A549 (cell line): ENCODE data around the gene SLC6A16. TPM values are rescaled to one million over a fixed set of nuclear protein-coding genes. Genes with fewer than 3 reads are reported as not detected.
"Not testable (repeated sequence)": the region's sequence is repeated elsewhere in the genome, so short reads cannot be mapped to it uniquely, and the experiment has no call there.

ENCODE experiments used
- ATAC-seq, 2 experiments: fragments of 200-7000 bp in 1 of 2; fragments of >200 bp in 1 of 2; cut with Nextera tagmentation in 1 of 2; cut with Tn5 transposase in 1 of 2; 3 replicates each; pipeline versions ENCODE4 v1.8.0 to v1.9.1; 2018 to 2020; ENCODE audit warnings: mild to moderate bottlenecking in 1 of 2, moderate library complexity in 1 of 2
- CTCF ChIA-PET: fragments of 300-600 bp; sonication (Branson Sonifier 250); formaldehyde crosslinking; extraction: SDS; loops from one replicate; lab custom pipeline; 2021; ENCODE audit warnings: antibody characterized with exemption, inconsistent platforms; lab: Yijun Ruan, JAX
- POLR2A ChIA-PET: fragments of 350-600 bp; formaldehyde crosslinking; extraction: SDS; loops from one replicate; lab custom pipeline; 2021; ENCODE audit warnings: antibody characterized with exemption, inconsistent platforms; lab: Yijun Ruan, JAX
- DNase-seq, 2 experiments: peaks; one replicate each; pipeline versions ENCODE4 v3.0.0 to v3.0.0-alpha.2; 2011 to 2016; ENCODE audit warnings: low read depth in 1 of 2, low spot score in 1 of 2
- FAIRE-seq: peaks from 2 replicates; lab custom pipeline; 2011; peaks lifted over from hg19 to GRCh38; lab: Jason Lieb, UNC
- H3K27ac ChIP-seq, 2 experiments: fragments of >200 bp; sonication (Bioruptor Twin); formaldehyde crosslinking; 3 replicates each; pipeline ENCODE4 v1.5.1; 2016 to 2017
- H3K4me1 ChIP-seq: fragments of >200 bp; sonication (Bioruptor Twin); formaldehyde crosslinking; 3 replicates; pipeline ENCODE4 v1.6.1; 2016
- H3K4me2 ChIP-seq: fragments of >200 bp; sonication (Bioruptor Twin); formaldehyde crosslinking; 3 replicates; pipeline ENCODE4 v1.6.1; 2016
- H3K4me3 ChIP-seq: fragments of >200 bp; sonication (Bioruptor Twin); formaldehyde crosslinking; 3 replicates; pipeline ENCODE4 v1.5.1; 2016
- H3K9me3 ChIP-seq: fragments of >200 bp; sonication (Bioruptor Twin); formaldehyde crosslinking; 3 replicates; pipeline ENCODE4 v1.6.1; 2016
- CBX8 ChIP-seq: fragments of 200-600 bp; sonication (generic); IDR thresholded peaks from 2 replicates; pipeline ENCODE4 v1.6.1; 2016
- CEBPB ChIP-seq, 2 experiments: fragments of >200 bp in 1 of 2; sonication (Bioruptor Twin) in 1 of 2; formaldehyde crosslinking in 1 of 2; IDR thresholded peaks; 2 replicates each; pipeline ENCODE4 v1.6.1; 2012 to 2016
- CHD4 ChIP-seq: fragments of 200-600 bp; sonication (generic); IDR thresholded peaks from 2 replicates; pipeline ENCODE4 v1.6.1; 2016; ENCODE audit warnings: antibody characterized with exemption, mild to moderate bottlenecking, borderline replicate concordance
- EHMT2 ChIP-seq: fragments of 200-600 bp; sonication (generic); IDR thresholded peaks from 2 replicates; pipeline ENCODE4 v1.6.1; 2016; ENCODE audit warnings: antibody characterized with exemption, low read depth, mild to moderate bottlenecking, moderate library complexity
- EP300 ChIP-seq, 2 experiments: fragments of >200 bp; sonication (Bioruptor Twin); formaldehyde crosslinking; IDR thresholded peaks; 2 replicates in 1 of 2; 3 replicates in 1 of 2; pipeline ENCODE4 v1.6.1; 2016 to 2017
- ESRRA ChIP-seq: fragments of 150-350 bp; IDR thresholded peaks from 2 replicates; pipeline ENCODE4 v1.6.1; 2014; ENCODE audit warnings: mild to moderate bottlenecking, low read length, borderline replicate concordance
- GATA3 ChIP-seq: IDR thresholded peaks from 2 replicates; pipeline ENCODE4 v1.6.1; 2012; ENCODE audit warnings: borderline replicate concordance
- HDAC2 ChIP-seq: fragments of 200-600 bp; sonication (generic); IDR thresholded peaks from 2 replicates; pipeline ENCODE4 v1.6.1; 2016
- HEYL ChIP-seq: fragments of 250-450 bp; sonication (Bioruptor Pico); IDR thresholded peaks from 2 replicates; pipeline ENCODE4 v1.8.0; 2021; ENCODE audit warnings: mild to moderate bottlenecking, moderate library complexity
- JUN ChIP-seq, 2 experiments: fragments of >200 bp; sonication (Bioruptor Twin); formaldehyde crosslinking; IDR thresholded peaks; 2 replicates in 1 of 2; 3 replicates in 1 of 2; pipeline ENCODE4 v1.6.1; 2016 to 2017
- KDM1A ChIP-seq: fragments of 200-600 bp; sonication (generic); IDR thresholded peaks from 2 replicates; pipeline ENCODE4 v1.6.1; 2016; ENCODE audit warnings: low read depth, mild to moderate bottlenecking
- NFE2L2 ChIP-seq: fragments of 150-350 bp; conservative IDR thresholded peaks from 2 replicates; pipeline ENCODE4 v1.6.1; 2014; ENCODE audit warnings: low read length
- NPAS2 ChIP-seq: fragments of 250-450 bp; sonication (Bioruptor Pico); IDR thresholded peaks from 2 replicates; pipeline ENCODE4 v1.8.0; 2022; ENCODE audit warnings: mild to moderate bottlenecking, moderate library complexity, borderline replicate concordance
- POLR2AphosphoS2 ChIP-seq: conservative IDR thresholded peaks from 2 replicates; pipeline ENCODE4 v1.6.1; 2012; ENCODE audit warnings: low read length, improper control_type of control experiment, inconsistent platforms
- RAD21 ChIP-seq, 2 experiments: fragments of >200 bp in 1 of 2; sonication (Bioruptor Twin) in 1 of 2; formaldehyde crosslinking in 1 of 2; IDR thresholded peaks in 1 of 2; conservative IDR thresholded peaks in 1 of 2; 2 replicates in 1 of 2; 3 replicates in 1 of 2; pipeline ENCODE4 v1.6.1; 2012 to 2018; ENCODE audit warnings: inconsistent platforms in 1 of 2
- RARB ChIP-seq: fragments of 250-450 bp; sonication (Bioruptor Pico); IDR thresholded peaks from 2 replicates; pipeline ENCODE4 v1.8.0; 2021; ENCODE audit warnings: mild to moderate bottlenecking, moderate library complexity
- RCOR1 ChIP-seq: fragments of 150-350 bp; IDR thresholded peaks from 2 replicates; pipeline ENCODE4 v1.6.1; 2014; ENCODE audit warnings: antibody characterized with exemption, low read length, low read depth
- SMC3 ChIP-seq: fragments of >200 bp; sonication (Bioruptor Twin); formaldehyde crosslinking; IDR thresholded peaks from 3 replicates; pipeline ENCODE4 v1.6.1; 2018; ENCODE audit warnings: inconsistent platforms
- TFCP2L1 ChIP-seq: fragments of 250-450 bp; sonication (Bioruptor Pico); IDR thresholded peaks from 2 replicates; pipeline ENCODE4 v1.5.0; 2021; ENCODE audit warnings: mild to moderate bottlenecking
- TP53 ChIP-seq: fragments of 250-450 bp; sonication (Bioruptor Pico); IDR thresholded peaks from 2 replicates; pipeline ENCODE4 v1.5.0; 2021; ENCODE audit warnings: mild to moderate bottlenecking, moderate library complexity
- ZC3H11A ChIP-seq: fragments of 450-650 bp; IDR thresholded peaks from 2 replicates; pipeline ENCODE4 v1.6.1; 2014; ENCODE audit warnings: antibody characterized with exemption, mild to moderate bottlenecking
- WGBS: methylation state at CpG from one replicate; pipeline ENCODE4 v1.1.6; 2017; ENCODE audit errors: missing lambda C conversion rate; 5-methylcytosine and 5-hydroxymethylcytosine counted together
- polyA plus RNA-seq, 4 experiments: library from polyadenylated mRNA; depleted of rRNA in 3 of 4; stranded (reverse); fragments of >200 nt; fragmentation: RNase III in 1 of 4; extraction: RNeasy Plus Mini Kit Qiagen cat#74134 plus additional on column Dnase treatment in 1 of 4; gene quantifications; 2 replicates in 3 of 4; 3 replicates in 1 of 4; pipeline ENCODE4 v1.2.3, GENCODE V29; 2011 to 2017
- TF ChIP-seq, protein P1 (sequence below): IDR thresholded peaks from 2 replicates; pipeline ENCODE4 v1.6.1; 2012; ENCODE audit warnings: low read depth, borderline replicate concordance
- TF ChIP-seq, protein P2 (sequence below): fragments of >200 bp; sonication (Bioruptor Twin); formaldehyde crosslinking; IDR thresholded peaks from 3 replicates; pipeline ENCODE4 v1.5.1; 2016
- TF ChIP-seq, protein P3 (sequence below): IDR thresholded peaks from 2 replicates; pipeline ENCODE4 v1.6.1; 2012

The SLC6A16 gene
- polyA plus RNA-seq, 2 of the 4 experiments (the other 2 are of a cell fraction) = 3.2 to 5.9 TPM

GRCh38 chr19:49309087-49309486 is 15.9 kb downstream of the SLC6A16 start:
- ChIA-PET CTCF (interaction anchor here (0.7 kb wide), 1 partner anchor 83 kb away, joined by 3 read pairs; no protein-coding TSS in a partner anchor), POLR2A (no interaction called here)
- peak in 1 of 2 experiments; percentile 47; a peak in 2 of 6 replicates for ATAC-seq
- Histone ChIP-seq H3K4me1 (no peaks in the 10 kb centered on the region), H3K4me3 (no peak overlapping the region), H3K27ac (no peak overlapping the region), H3K9me3 (no peaks in the 10 kb centered on the region), H3K4me2 (no peak overlapping the region)
- FAIRE-seq = no peak
- TF ChIP-seq, protein P1, sequence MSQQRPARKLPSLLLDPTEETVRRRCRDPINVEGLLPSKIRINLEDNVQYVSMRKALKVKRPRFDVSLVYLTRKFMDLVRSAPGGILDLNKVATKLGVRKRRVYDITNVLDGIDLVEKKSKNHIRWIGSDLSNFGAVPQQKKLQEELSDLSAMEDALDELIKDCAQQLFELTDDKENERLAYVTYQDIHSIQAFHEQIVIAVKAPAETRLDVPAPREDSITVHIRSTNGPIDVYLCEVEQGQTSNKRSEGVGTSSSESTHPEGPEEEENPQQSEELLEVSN = no peak
- no peak for TF ChIP-seq RCOR1
- TF ChIP-seq EHMT2 = no peak
- no peak for TF ChIP-seq CEBPB (IDR thresholded peaks at IDR 0.05)
- TF ChIP-seq JUN (IDR thresholded peaks at IDR 0.05) = no peak
- TF ChIP-seq ESRRA = no peak
- no peak for TF ChIP-seq KDM1A
- TF ChIP-seq TFCP2L1 (CRISPR knock-in tag) = no peak
- TF ChIP-seq NPAS2 (CRISPR knock-in tag) = no peak
- no peak for TF ChIP-seq POLR2AphosphoS2
- TF ChIP-seq HEYL (CRISPR knock-in tag) = no peak
- no peak for TF ChIP-seq CBX8
- no peak for TF ChIP-seq NFE2L2
- no peak for DNase-seq
- 83% methylated on average over 6 of the region's 6 CpGs for WGBS

DNA sequence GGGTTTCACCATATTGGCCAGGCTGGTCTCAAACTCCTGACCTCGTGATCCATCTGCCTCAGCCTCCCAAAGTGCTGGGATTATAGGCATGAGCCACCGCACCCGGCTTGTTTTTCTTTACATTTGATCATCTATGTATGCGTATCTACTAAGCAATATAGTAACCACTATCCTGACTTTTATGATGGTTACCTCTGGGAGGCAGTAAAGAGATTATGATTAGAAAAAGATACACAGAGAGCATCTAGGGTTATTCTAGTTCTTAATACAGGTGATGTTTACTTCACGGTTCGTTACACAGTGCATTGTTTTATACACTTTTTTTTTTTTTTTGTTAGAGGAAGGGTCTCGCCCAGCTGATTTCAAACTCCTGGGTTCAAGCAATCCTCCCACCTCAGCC is 18.3 kb downstream of the SLC6A16 start:
- H3K4me1 ChIP-seq, H3K27ac ChIP-seq, H3K4me3 ChIP-seq, H3K9me3 ChIP-seq, FAIRE-seq, POLR2A ChIA-PET, DNase-seq, H3K4me2 ChIP-seq: not testable (repeated sequence)
- CTCF ChIA-PET = interaction anchor here (0.8 kb wide), 2 partner anchors 19 to 100 kb away, joined by 3 read pairs; no protein-coding TSS in a partner anchor
- WGBS = 70% methylated on average over 7 of the region's 7 CpGs
- peak in 1 of 2 experiments; percentile 40; a peak in 2 of 6 replicates for ATAC-seq

DNA sequence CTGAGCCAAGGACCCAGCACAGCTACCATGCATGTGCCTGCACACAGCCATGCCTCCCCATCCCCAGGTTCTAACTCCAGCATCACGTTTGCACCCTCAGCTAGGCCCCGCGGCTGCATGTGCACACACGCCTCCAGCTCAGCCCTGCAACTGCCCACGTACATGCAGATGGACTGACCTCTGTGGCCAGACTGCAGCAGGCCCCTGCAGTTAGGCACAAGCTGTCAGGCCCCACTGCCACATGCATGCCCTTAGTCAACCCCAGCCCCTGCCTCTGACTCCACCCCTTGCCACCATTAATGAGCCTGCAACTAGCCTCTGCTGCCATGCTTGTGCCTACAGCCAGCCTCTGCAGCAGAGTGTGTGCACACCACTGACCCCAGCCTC is 23.1 kb downstream of the SLC6A16 start:
- no peaks in the 10 kb centered on the region for H3K4me1 ChIP-seq
- FAIRE-seq = no peak
- TF ChIP-seq RARB (CRISPR knock-in tag) = no peak
- TF ChIP-seq ESRRA = no peak
- TF ChIP-seq ZC3H11A = no peak
- no peak for TF ChIP-seq EP300 (IDR thresholded peaks at IDR 0.05)
- TF ChIP-seq HDAC2 = no peak
- no peak for TF ChIP-seq RCOR1
- TF ChIP-seq GATA3 = no peak
- no peak for TF ChIP-seq CHD4
- TF ChIP-seq TFCP2L1 (CRISPR knock-in tag) = no peak
- TF ChIP-seq TP53 (CRISPR knock-in tag) = no peak
- ChIA-PET POLR2A (no interaction called here), CTCF (interaction anchor here (0.6 to 6.1 kb wide), 48 partner anchors 9 to 981 kb away, joined by 3 to 50 read pairs (median 6); partner anchors contain the start of genes PIH1D1 and SLC6A16)
- no peak for DNase-seq
- no peak overlapping the region for H3K27ac ChIP-seq
- H3K4me3 ChIP-seq = no peak overlapping the region
- 68% methylated on average over 5 of the region's 5 CpGs for WGBS
- no peak overlapping the region for H3K4me2 ChIP-seq
- H3K9me3 ChIP-seq = no peaks in the 10 kb centered on the region
- peak; percentile 16 to 24; a peak in 3 of 6 replicates for ATAC-seq

- DNase-seq = peak; percentile 78 to 91
- Histone ChIP-seq H3K4me3 (peak overlapping the region; percentile 29; the same call in 1 of the 3 replicates), H3K4me2 (peak overlapping the region; percentile 60; the same call in 2 of the 3 replicates), H3K4me1 (no peaks in the 10 kb centered on the region), H3K9me3 (no peaks in the 10 kb centered on the region), H3K27ac (no peak overlapping the region)
- 39% methylated on average over 8 of the region's 8 CpGs for WGBS
- CTCF ChIA-PET = interaction anchor here (0.6 to 6.1 kb wide), 62 partner anchors 9 to 981 kb away, joined by 3 to 50 read pairs (median 5); partner anchors contain the start of genes CD37, PIH1D1 and SLC6A16
- ATAC-seq = peak; percentile 99 to 100
- TF ChIP-seq SMC3 (peak; percentile 50; the same call in 2 of the 3 replicates), CBX8 (no peak), RAD21 (conservative IDR thresholded peaks at IDR 0.05 in 1 of 2, IDR thresholded peaks at IDR 0.05 in 1 of 2) (peak; percentile 41 to 57; a peak in 4 of 5 replicates)
- TF ChIP-seq, protein P2, sequence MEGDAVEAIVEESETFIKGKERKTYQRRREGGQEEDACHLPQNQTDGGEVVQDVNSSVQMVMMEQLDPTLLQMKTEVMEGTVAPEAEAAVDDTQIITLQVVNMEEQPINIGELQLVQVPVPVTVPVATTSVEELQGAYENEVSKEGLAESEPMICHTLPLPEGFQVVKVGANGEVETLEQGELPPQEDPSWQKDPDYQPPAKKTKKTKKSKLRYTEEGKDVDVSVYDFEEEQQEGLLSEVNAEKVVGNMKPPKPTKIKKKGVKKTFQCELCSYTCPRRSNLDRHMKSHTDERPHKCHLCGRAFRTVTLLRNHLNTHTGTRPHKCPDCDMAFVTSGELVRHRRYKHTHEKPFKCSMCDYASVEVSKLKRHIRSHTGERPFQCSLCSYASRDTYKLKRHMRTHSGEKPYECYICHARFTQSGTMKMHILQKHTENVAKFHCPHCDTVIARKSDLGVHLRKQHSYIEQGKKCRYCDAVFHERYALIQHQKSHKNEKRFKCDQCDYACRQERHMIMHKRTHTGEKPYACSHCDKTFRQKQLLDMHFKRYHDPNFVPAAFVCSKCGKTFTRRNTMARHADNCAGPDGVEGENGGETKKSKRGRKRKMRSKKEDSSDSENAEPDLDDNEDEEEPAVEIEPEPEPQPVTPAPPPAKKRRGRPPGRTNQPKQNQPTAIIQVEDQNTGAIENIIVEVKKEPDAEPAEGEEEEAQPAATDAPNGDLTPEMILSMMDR = peak; percentile 92
- TF ChIP-seq, protein P3, sequence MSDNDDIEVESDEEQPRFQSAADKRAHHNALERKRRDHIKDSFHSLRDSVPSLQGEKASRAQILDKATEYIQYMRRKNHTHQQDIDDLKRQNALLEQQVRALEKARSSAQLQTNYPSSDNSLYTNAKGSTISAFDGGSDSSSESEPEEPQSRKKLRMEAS = 0 out of 2 replicates have a peak, but pooled peaks have one; percentile 51
- POLR2A ChIA-PET = no interaction called here
- peak; percentile 59 for FAIRE-seq
These were observed 23.7 kb downstream of the SLC6A16 start for GRCh38 chr19:49301165-49301865.

DNA sequence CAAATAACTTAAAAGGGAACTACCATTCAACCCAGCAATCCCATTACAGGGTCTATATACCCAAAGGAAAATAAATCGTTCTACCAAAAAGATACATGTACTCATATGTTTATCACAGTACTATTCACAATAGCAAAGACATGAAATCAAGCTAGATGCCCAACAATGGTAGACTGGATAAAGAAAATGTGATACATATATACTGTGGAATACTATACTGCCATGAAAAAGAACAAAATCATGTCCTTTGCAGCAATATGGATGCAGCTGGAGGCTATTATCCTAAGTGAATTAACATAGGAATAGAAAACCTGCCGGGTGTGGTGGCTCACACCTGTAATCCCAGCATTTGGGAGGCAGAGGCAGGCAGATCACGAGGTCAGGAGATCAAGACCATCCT is 26.3 kb downstream of the SLC6A16 start:
- ATAC-seq, H3K9me3 ChIP-seq, DNase-seq, H3K4me1 ChIP-seq, FAIRE-seq, H3K4me2 ChIP-seq, H3K27ac ChIP-seq, H3K4me3 ChIP-seq, POLR2A ChIA-PET: not testable (repeated sequence)
- CTCF ChIA-PET = interaction anchor here (1.5 to 6.1 kb wide), 4 partner anchors 19 to 71 kb away, joined by 3 to 50 read pairs (median 24); no protein-coding TSS in a partner anchor
- 68% methylated on average over 3 of the region's 3 CpGs for WGBS
